ENCODE data around the gene VAMP5. TPM values are rescaled to one million over a fixed set of nuclear protein-coding genes. Genes with fewer than 3 reads are reported as not detected.

The VAMP5 gene
- total and polyA plus RNA-seq, 9 of the 15 experiments (the other 6 are each of a cell fraction or from before 2014, with no cell fraction given) = 0.54 to 1.9 (median 1.5) TPM; not detected in 2

- Histone ChIP-seq H3K9ac (ENCODE audit: insufficient read depth in 1 of 2, low read depth in 2 of 2, low read length in 2 of 2) (peak within 1 kb of the TSS; percentile 77 to 94), H3K4me1 (replicated peaks in 1 of 2; ENCODE audit: control insufficient read depth in 2 of 2, insufficient read depth in 2 of 2, low read length in 2 of 2) (peaks cover 19 to 25% of the 10 kb centered on the region in 2 experiments), H4K20me1 (replicated peaks; ENCODE audit: control insufficient read depth, insufficient read depth, low read length) (no peaks in the 10 kb centered on the region), H3K9me3 (replicated peaks; ENCODE audit: control insufficient read depth, insufficient read depth, low read depth, low read length) (no peaks in the 10 kb centered on the region), H3K27ac (ENCODE audit: extremely low read depth, low read depth, low read length) (peak within 1 kb of the TSS; percentile 81), H3K79me2 (ENCODE audit: control insufficient read depth, insufficient read depth, low read length) (peaks cover 30% of the 10 kb centered on the region), H3K4me3 (peak within 1 kb of the TSS; percentile 48), H3K27me3 (ENCODE audit: control insufficient read depth in 2 of 2, insufficient read depth in 2 of 2, low read length in 2 of 2) (no peaks in the 10 kb centered on the region), H3K4me2 (ENCODE audit: insufficient read depth, low read length) (peak within 1 kb of the TSS; percentile 87), H3K9me1 (ENCODE audit: control insufficient read depth, insufficient read depth, low read length) (no peaks in the 10 kb centered on the region), H2AFZ (ENCODE audit: low read depth, low read length) (peak within 1 kb of the TSS; percentile 90), H3K36me3 (ENCODE audit: control insufficient read depth, insufficient read depth, low read length) (peaks cover 23% of the 10 kb centered on the region; the same call in 2 of the 3 replicates)
- ATAC-seq = peak; percentile 84
- POLR2A ChIA-PET = interaction anchor here (0.6 to 3.8 kb wide), 22 partner anchors 8 to 159 kb away, joined by 3 to 23 read pairs (median 3); partner anchors contain the start of genes GGCX, RNF181 and SH2D6
- under 1% methylated on average over 15 of the region's 19 CpGs for WGBS (ENCODE audit: insufficient coverage, low coverage, missing lambda C conversion rate)
- BruUV-seq (replicated peaks) = TSS peak; percentile 55
- CTCF ChIA-PET (ENCODE audit: low intra/inter-chr PET ratio) = interaction anchor here (0.6 kb wide), 1 partner anchor 12 kb away, joined by 4 read pairs; no protein-coding TSS in a partner anchor
- in situ Hi-C loops (cut with MboI) (no loop called here), intact Hi-C loops (cut with micrococcal nuclease) (loop anchor here (5.0 kb wide), 1 partner anchor 35 kb away; the partner anchor contains the start of gene C2orf68)
- peak; percentile 6 for FAIRE-seq
- DNase-seq (ENCODE audit: extremely low read depth in 1 of 4, low spot score in 3 of 4) = peak; percentile 74 to 87 (median 82)
- TF ChIP-seq HNRNPUL1 (IDR thresholded peaks at IDR 0.05; ENCODE audit: low read length) (no peak), NR2C1 (IDR thresholded peaks at IDR 0.05) (no peak), NR2C1 (tag; IDR thresholded peaks at IDR 0.05) (peak; percentile 17; the same call in 1 of the 2 replicates), HOXB6 (CRISPR knock-in tag; IDR thresholded peaks at IDR 0.05; ENCODE audit: borderline replicate concordance) (no peak), SMAD1 (IDR thresholded peaks at IDR 0.05; ENCODE audit: low read depth, low read length, partially characterized antibody) (no peak), POLR2A (conservative IDR thresholded peaks at IDR 0.05) (peak; percentile 75), NEUROD1 (IDR thresholded peaks at IDR 0.05; ENCODE audit: borderline replicate concordance, low read depth, low read length, partially characterized antibody) (no peak), MEIS2 (IDR thresholded peaks at IDR 0.05; ENCODE audit: partially characterized antibody) (no peak), ARNT (IDR thresholded peaks at IDR 0.05) (no peak), ZNF431 (CRISPR knock-in tag; IDR thresholded peaks at IDR 0.05) (no peak), HMG20B (CRISPR knock-in tag; IDR thresholded peaks at IDR 0.05) (no peak), SOX6 (IDR thresholded peaks at IDR 0.05) (no peak)
- TF ChIP-seq, protein P1, sequence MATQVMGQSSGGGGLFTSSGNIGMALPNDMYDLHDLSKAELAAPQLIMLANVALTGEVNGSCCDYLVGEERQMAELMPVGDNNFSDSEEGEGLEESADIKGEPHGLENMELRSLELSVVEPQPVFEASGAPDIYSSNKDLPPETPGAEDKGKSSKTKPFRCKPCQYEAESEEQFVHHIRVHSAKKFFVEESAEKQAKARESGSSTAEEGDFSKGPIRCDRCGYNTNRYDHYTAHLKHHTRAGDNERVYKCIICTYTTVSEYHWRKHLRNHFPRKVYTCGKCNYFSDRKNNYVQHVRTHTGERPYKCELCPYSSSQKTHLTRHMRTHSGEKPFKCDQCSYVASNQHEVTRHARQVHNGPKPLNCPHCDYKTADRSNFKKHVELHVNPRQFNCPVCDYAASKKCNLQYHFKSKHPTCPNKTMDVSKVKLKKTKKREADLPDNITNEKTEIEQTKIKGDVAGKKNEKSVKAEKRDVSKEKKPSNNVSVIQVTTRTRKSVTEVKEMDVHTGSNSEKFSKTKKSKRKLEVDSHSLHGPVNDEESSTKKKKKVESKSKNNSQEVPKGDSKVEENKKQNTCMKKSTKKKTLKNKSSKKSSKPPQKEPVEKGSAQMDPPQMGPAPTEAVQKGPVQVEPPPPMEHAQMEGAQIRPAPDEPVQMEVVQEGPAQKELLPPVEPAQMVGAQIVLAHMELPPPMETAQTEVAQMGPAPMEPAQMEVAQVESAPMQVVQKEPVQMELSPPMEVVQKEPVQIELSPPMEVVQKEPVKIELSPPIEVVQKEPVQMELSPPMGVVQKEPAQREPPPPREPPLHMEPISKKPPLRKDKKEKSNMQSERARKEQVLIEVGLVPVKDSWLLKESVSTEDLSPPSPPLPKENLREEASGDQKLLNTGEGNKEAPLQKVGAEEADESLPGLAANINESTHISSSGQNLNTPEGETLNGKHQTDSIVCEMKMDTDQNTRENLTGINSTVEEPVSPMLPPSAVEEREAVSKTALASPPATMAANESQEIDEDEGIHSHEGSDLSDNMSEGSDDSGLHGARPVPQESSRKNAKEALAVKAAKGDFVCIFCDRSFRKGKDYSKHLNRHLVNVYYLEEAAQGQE (IDR thresholded peaks at IDR 0.05; ENCODE audit: borderline replicate concordance) = no peak
- TF ChIP-seq, protein P1 (CRISPR knock-in tag; IDR thresholded peaks at IDR 0.05; ENCODE audit: low read depth) = no peak
Measured at GRCh38 chr2:85577386-85578242, 6.6 kb upstream of the VAMP5 start, which contains the start of gene VAMP8. Gene VAMP8, plus strand, starts transcription at chr2:85577586. Its CDS starts 61 bp downstream, at chr2:85577647.

Data from K562 (cell line).